Measurements from ENCODE around the gene PTPA. TPM values are rescaled to one million over a fixed set of nuclear protein-coding genes. Genes with fewer than 3 reads are reported as not detected.
"Not testable (repeated sequence)": the region's sequence is repeated elsewhere in the genome, so short reads cannot be mapped to it uniquely, and the experiment has no call there.

The PTPA gene
- total RNA-seq, 1 donor from 2014 or later, result 57.9 TPM

DNA sequence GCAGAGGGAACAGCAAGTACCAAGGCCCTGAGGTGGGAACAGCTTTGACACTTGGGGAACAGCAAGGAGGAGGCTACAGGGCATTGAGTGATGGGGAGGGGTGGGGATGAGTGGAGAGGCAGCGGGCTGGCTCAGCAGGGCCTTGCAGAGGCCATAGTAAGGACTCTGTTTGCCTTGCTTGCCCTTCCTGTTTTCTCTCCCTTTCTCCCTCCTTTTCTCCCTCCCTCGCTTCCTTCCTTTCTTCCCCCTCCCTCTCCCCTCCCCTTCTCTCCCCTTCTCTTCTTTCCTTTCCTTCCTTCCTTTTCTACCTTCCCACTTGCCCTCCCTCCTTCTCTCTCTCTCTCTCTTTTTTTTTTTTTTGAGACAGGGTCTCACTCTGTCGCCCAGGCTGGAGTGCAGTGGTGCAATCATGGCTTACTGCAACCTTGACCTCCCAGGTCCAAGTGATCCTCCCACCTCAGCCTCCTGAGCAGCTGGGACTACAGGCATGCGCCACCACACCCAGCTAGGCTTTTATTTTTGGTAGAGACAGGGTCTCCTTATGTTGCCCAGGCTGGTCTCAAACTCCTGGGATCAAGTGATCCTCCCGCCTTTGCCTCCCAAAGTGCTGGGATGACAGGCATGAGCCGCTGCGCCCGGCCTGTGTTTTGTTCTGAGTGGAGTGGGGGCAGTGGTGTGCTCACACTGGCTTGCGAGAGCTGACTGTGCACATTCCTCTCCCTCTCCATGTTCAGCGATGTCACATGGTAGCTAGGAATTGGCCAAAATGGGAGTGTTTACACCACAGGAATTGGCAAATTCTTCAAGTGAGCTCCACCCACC is 49.7 kb downstream of the PTPA start:
- no peak for DNase-seq

DNA sequence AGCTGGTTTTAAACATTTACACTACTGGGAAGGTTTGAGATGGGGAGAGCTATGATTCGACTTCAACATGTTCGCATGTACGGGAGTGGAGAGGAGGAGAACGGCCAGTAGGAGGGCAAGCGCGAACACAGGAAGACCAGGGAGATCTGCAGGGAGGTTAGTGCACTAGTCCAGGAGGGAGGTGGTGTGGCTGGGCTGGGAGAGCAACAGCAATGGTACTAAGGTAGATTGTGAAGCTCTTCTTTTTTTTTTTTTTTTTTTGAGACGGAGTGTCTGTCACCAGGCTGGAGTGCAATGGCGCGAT is 50.3 kb downstream of the PTPA start:
- DNase-seq, result no peak

- no peak for DNase-seq
Measured at GRCh38 chr9:129162497-129163197, 51.4 kb downstream of the PTPA start.

DNA sequence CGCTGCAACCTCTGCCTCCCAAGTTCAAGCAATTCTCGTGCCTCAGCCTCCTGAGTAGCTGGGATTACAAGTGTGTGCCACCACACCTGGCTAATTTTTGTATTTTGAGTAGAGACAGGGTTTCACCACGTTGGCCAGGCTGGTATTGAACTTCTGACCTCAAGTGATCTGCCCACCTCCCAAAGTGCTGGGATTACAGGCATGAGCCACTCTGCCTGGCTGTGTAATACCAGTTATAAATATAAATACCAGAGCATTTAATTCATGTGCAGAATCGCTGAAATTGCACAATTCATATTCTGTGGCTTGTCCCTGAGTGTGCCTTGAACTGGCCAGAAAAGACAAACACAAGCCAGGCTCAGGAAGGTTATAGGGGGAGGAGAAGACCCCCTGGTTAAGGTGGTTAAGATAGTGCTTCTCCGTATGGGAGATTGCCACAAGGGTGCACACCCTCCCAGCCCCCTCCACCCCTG is 52.0 kb downstream of the PTPA start:
- not testable (repeated sequence) for DNase-seq

- no peak for DNase-seq
Measured at GRCh38 chr9:129163753-129164152, 52.5 kb downstream of the PTPA start.

DNA sequence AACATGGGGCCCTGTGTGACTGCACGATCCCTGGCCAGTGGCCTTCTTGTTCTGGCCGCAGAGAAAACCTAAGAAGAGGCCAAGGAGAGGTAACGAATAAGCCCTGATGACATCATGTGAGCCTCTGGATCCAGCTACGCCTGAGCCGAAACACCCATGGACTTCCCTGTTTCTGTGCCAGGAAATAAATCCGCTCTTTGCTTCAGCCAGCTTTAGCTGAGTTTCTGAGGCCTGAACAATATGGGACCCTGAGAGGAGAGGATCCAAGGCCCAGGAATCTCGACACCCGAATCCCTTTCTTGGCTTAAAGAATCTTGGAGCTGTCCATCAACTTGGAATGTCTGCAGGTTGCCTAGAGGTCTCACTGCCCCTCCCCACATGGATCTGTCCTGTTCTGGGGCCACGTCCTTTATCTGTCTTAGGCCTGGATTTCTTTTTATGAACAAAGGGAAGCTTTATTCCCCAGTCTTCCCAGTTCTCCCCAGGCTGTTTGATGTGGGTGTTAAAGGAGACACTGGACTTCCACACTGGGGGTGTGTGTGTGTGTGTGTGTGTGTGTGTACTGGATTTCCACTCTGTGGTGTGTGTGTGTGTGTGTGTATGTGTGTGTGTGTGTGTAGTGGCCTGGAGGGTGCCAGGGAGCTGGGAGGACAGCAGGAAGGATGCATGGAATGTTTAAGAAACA is 53.2 kb downstream of the PTPA start:
- DNase-seq, result no peak

GRCh38 chr9:129165198-129165597 is 54.0 kb downstream of the PTPA start:
- no peak for DNase-seq

DNA sequence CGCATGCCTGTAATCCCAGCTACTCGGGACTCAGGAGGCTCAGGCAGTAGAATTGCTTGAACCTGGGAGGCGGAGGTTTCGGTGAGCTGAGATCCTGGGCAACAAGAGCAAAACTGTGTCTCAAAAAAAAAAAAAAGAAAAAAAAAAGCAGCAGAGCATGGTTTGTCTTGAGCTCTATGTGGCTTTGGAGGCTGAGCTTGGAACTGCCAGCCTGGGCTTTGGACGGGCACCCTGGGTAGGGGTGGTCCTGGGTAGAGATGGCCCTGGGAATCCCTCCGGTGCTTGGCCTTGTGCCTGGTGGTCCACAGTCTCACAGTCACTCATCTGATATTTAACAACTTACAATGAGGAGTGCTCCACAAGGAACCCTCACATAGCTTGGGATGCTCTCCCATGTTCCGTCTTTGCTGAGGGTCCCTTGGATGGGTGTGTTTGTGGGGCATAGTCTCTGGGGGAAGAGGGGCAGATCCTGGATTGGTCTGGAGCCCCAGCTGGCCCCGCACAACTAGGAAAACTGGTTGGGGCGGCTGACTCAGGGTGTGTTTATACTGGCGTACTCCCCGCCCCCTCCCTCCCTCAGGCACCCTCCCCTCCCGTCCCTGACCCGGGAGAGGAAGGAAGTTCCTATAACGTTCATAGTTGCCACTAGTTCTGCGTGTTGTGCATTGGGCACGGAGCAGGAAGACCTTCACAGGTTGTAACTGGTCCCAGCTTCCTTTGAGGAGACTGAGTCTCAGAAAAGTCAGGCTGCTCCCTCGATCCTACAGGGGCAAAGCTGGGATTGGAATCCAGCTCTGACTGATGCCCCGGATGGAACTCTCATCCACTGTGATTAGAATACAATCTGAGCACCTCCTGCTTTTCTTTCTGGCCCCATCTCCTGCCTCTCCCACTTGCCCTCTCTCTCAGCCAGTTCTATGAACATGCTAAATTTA is 55.7 kb downstream of the PTPA start:
- DNase-seq, result no peak

DNA sequence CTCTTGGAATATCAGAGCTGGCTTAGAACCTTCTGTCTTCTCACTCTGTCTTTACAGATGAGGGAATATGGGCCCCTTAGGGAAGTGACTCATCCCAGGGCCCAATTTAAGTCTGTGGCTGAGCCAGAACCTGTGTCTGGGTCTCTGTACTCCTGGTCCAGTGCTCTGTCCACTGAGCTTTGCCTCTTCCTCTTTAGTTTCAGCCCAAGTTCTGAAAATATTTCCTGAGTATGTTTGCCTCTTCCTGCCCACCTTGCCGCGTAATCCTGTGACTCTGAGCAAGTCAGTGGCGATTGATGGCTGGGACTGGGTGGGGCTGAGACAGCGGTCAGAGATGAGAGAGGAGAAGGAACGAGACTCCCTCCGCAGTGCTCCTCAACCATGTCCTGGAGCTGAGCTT is 59.0 kb downstream of the PTPA start:
- no peak for DNase-seq

- DNase-seq, result no peak
Measured at GRCh38 chr9:129171993-129172751, 61.0 kb downstream of the PTPA start.

GRCh38 chr9:129172816-129173215 is 61.6 kb downstream of the PTPA start:
- no peak for DNase-seq

DNA sequence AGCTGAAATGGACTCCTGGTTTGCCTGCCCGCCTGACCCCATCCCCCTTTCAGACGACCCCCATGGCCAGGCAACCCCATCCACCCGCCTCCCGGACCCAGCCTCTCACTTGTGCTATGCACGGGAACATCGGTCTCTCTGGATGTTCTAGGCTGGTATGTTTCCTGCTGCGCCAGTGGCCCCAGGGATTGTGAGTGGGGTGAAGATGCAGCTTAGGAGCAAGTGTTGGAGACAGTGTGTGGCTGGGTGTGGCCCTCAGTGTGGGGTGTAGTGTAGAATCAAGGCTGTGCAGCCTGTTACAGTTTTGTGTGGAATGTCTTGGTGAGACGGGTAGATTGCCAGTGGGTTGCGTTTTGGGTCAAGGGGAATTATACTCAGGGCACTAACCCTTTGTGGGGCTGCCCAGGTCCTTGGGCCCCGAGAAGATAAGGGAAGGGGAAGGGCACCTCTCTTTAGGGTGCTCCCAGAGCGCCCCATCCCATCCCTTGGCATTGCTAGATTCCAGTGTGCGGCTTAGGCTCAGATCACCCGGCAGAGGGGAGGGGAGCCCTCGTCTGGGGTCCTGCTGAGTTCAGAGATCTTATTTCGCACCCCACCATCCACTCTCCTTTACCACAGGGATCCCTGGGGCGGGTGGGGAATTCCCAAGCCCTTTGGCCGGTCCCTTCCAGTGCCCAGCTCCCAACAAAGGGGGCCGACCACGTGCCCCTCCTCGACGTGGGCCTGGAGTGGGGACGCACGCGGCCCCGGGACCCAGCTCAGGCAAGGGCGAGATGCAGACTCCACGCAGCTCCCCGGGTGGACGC is 62.3 kb downstream of the PTPA start:
- DNase-seq, result no peak

DNA sequence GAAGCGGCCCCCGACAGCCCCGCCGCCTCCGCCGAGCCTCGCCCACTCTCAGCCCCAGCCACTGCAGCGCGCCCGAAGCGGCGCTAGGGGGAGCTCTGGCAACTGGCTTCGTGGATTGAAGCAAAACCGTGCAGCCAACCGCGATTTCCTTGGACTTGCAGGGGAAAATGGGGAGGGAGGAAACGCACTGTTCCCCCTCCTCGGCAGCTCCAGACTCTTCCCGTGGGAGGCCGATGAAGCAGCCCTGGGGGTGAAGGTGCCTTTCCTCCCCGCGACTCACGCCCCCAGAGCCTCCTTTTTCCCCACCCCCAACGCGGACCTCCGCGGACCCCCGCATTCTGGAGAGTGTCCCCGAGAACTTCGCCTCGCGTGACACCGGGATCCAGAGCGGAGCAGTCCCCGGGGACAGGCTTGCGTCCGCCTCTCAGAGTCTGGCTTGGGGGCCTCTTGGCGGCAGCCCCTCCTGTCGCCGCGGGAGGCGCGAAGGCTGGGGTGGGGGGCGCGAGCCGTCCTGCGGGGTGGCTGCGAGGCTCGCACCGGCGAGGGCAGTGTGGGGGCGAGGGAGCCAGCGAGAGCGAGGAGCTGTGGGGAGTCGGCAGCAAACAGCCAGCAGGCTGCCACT is 63.0 kb downstream of the PTPA start:
- DNase-seq, result peak; percentile 79

DNA sequence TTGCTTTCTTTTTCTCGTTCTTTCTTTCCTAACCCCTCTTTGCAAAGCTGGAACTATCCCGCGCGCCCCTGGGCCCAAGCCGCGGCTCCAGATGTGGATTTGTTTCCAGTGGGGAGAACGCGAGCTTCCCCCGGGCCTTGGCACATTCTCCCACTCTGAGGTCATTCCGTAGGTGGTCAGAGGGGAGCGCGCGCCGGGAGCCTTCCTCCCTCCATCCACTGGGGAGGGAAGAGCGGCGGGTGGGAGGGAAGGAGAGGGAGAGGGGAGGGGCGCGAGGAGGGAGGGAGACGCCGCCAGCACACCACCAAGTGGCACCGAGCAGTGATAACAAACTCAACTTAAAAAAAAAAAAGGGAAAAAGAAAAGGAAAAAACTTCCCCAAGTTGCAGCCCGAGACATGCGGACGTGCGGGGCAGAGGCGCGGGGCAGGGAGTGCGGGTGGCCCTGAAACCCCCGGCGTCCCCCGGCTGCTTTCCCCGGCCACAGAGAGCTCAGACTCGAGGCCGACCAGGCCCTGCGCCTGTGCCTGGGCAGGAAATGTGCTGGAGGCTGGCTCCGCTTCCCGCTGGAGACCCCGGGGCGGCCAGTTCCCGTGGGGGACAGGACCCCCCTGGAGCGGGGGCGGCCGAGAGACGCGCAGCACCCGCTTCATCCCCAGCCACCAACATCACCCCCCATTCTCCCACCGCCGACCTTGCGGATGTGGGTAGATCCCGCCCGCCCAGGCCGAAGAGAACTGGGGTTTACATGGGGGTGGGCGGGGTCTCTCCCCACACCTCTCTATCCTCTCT is 63.7 kb downstream of the PTPA start:
- peak; percentile 61 for DNase-seq

GRCh38 chr9:129175515-129175824 is 64.3 kb downstream of the PTPA start:
- no peak for DNase-seq

- peak; percentile 54 for DNase-seq
Measured at GRCh38 chr9:129175825-129176633, 64.8 kb downstream of the PTPA start.

DNA sequence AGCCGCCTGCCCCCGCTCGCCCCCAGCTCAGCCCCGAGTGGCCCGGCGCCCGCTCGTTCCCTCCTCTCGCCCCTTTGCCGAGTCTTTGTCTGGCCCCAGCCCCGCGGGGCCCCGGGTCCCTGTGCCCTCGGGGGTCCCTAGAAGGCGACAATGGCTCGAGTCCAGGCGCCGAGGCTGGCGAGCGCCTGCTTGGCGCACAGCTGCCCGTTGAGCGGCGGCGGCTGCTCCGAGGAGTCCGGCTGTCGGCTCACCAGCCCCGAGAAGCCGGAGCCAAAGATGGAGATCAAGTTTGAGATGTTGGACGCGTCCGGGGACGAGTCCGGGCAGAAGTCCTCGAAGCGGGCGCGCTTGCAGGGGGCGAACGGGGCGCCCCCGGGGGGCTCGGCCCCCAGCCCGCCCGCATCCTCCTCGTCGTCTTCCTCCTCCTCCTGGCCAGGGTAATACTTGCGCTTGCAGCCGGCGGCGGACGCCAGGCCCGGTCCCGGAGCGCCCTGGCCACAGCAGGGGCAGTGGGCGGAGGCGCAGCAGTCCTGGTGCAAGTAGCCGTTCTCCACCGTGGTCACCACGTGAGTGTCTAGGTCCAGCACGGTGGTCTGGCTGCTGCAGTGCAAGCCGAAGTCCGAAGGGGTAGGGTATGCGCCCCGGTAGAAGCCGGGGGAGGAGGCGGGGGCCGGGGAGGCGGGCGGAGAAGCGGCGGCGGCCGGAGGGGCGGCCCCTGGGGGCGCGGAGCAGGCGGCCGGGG is 65.7 kb downstream of the PTPA start:
- no peak for DNase-seq

- DNase-seq, result no peak
Measured at GRCh38 chr9:129177443-129177790, 66.2 kb downstream of the PTPA start.
